ENCODE measurements around the gene KDM1A. TPM values are rescaled to one million over a fixed set of nuclear protein-coding genes. Genes with fewer than 3 reads are reported as not detected.

KDM1A gene
- total and polyA plus RNA-seq, 9 of the 15 experiments (the other 6 are each of a cell fraction or from before 2014, with no cell fraction given), result 59.2 to 181 (median 168) TPM

- 94% methylated on average over 3 of the region's 3 CpGs for WGBS (ENCODE audit: insufficient coverage, low coverage, missing lambda C conversion rate)
- no peak for DNase-seq (ENCODE audit: extremely low read depth in 1 of 4, low spot score in 3 of 4)
- CTCF ChIA-PET (ENCODE audit: low intra/inter-chr PET ratio), result no interaction called here
- no peak overlapping the region for H3K9ac ChIP-seq (ENCODE audit: insufficient read depth in 1 of 2, low read depth in 2 of 2, low read length in 2 of 2)
- in situ Hi-C loops (cut with MboI), result no loop called here
- POLR2A ChIA-PET, result interaction anchor here (0.7 to 2.4 kb wide), 10 partner anchors 8 to 93 kb away, joined by 3 to 8 read pairs (median 4); partner anchors contain the start of gene KDM1A
- no peaks in the 10 kb centered on the region; the same call in 1 of the 2 replicates for H4K20me1 ChIP-seq (replicated peaks; ENCODE audit: control insufficient read depth, insufficient read depth, low read length)
- H3K4me3 ChIP-seq, result no peak overlapping the region
- no peak overlapping the region for H3K27ac ChIP-seq (ENCODE audit: extremely low read depth, low read depth, low read length)
- H2AFZ ChIP-seq (ENCODE audit: low read depth, low read length), result no peak overlapping the region
- FAIRE-seq, result no peak
- no peaks in the 10 kb centered on the region for H3K79me2 ChIP-seq (ENCODE audit: control insufficient read depth, insufficient read depth, low read length)
- H3K27me3 ChIP-seq (ENCODE audit: control insufficient read depth in 2 of 2, insufficient read depth in 2 of 2, low read length in 2 of 2), result no peaks in the 10 kb centered on the region
- H3K9me1 ChIP-seq (ENCODE audit: control insufficient read depth, insufficient read depth, low read length), result no peaks in the 10 kb centered on the region
- no peak overlapping the region for H3K4me2 ChIP-seq (ENCODE audit: insufficient read depth, low read length)
- H3K4me1 ChIP-seq (replicated peaks in 1 of 2; ENCODE audit: control insufficient read depth in 2 of 2, insufficient read depth in 2 of 2, low read length in 2 of 2), result no peaks in the 10 kb centered on the region
- intact Hi-C loops (cut with micrococcal nuclease), result loop anchor here (10.0 kb wide), 1 partner anchor 319 kb away; no protein-coding TSS in a partner anchor
- no peaks in the 10 kb centered on the region for H3K9me3 ChIP-seq (replicated peaks; ENCODE audit: control insufficient read depth, insufficient read depth, low read depth, low read length)
- no TSS peak for BruUV-seq (replicated peaks)
- no peak for TF ChIP-seq MIER1 (IDR thresholded peaks at IDR 0.05; ENCODE audit: low read depth)
- TF ChIP-seq TAL1 (IDR thresholded peaks at IDR 0.05), result no peak
- TF ChIP-seq PHB (CRISPR knock-in tag; IDR thresholded peaks at IDR 0.05), result 0 out of 2 replicates have a peak, but pooled peaks have one; percentile 40
- TF ChIP-seq ETS2 (tag; IDR thresholded peaks at IDR 0.05; ENCODE audit: borderline replicate concordance, poor library complexity, severe bottlenecking), result no peak
- TF ChIP-seq KAT8 (IDR thresholded peaks at IDR 0.05; ENCODE audit: low read depth), result no peak
- no peak for ATAC-seq
- peaks cover 86% of the 10 kb centered on the region for H3K36me3 ChIP-seq (ENCODE audit: control insufficient read depth, insufficient read depth, low read length)
These were observed 66.4 kb downstream of the KDM1A start for GRCh38 chr1:23085696-23086095.

- BruUV-seq (replicated peaks), result no TSS peak
- DNase-seq (ENCODE audit: extremely low read depth in 1 of 4, low spot score in 3 of 4) (no peak), ATAC-seq (no peak), FAIRE-seq (no peak)
- Histone ChIP-seq H4K20me1 (replicated peaks; ENCODE audit: control insufficient read depth, insufficient read depth, low read length) (no peaks in the 10 kb centered on the region; the same call in 1 of the 2 replicates), H3K4me1 (replicated peaks in 1 of 2; ENCODE audit: control insufficient read depth in 2 of 2, insufficient read depth in 2 of 2, low read length in 2 of 2) (no peaks in the 10 kb centered on the region), H3K27me3 (ENCODE audit: control insufficient read depth in 2 of 2, insufficient read depth in 2 of 2, low read length in 2 of 2) (no peaks in the 10 kb centered on the region), H3K4me3 (no peak overlapping the region), H3K9me3 (replicated peaks; ENCODE audit: control insufficient read depth, insufficient read depth, low read depth, low read length) (no peaks in the 10 kb centered on the region), H3K36me3 (ENCODE audit: control insufficient read depth, insufficient read depth, low read length) (peaks cover 81% of the 10 kb centered on the region), H3K27ac (ENCODE audit: extremely low read depth, low read depth, low read length) (no peak overlapping the region), H3K79me2 (ENCODE audit: control insufficient read depth, insufficient read depth, low read length) (no peaks in the 10 kb centered on the region), H3K9me1 (ENCODE audit: control insufficient read depth, insufficient read depth, low read length) (no peaks in the 10 kb centered on the region), H3K4me2 (ENCODE audit: insufficient read depth, low read length) (no peak overlapping the region), H3K9ac (ENCODE audit: insufficient read depth in 1 of 2, low read depth in 2 of 2, low read length in 2 of 2) (no peak overlapping the region), H2AFZ (ENCODE audit: low read depth, low read length) (no peak overlapping the region)
- CTCF ChIA-PET (ENCODE audit: low intra/inter-chr PET ratio), result no interaction called here
- intact Hi-C loops (cut with micrococcal nuclease), result loop anchor here (10.0 kb wide), 1 partner anchor 317 kb away; no protein-coding TSS in a partner anchor
- POLR2A ChIA-PET, result interaction anchor here (0.6 to 0.7 kb wide), 2 partner anchors 21 to 72 kb away, joined by 3 read pairs; partner anchors contain the start of gene TEX46
- 68% methylated on average over 2 of the region's 2 CpGs for WGBS (ENCODE audit: insufficient coverage, low coverage, missing lambda C conversion rate)
- in situ Hi-C loops (cut with MboI), result no loop called here
- TF ChIP-seq TCF7L2 (IDR thresholded peaks at IDR 0.05; ENCODE audit: low read depth, low read length), result no peak
- no peak for TF ChIP-seq CHAMP1 (IDR thresholded peaks at IDR 0.05)
- TF ChIP-seq HDAC6 (IDR thresholded peaks at IDR 0.05; ENCODE audit: low read depth, low read length), result no peak
- no peak for TF ChIP-seq FOXP4 (CRISPR knock-in tag; IDR thresholded peaks at IDR 0.05; ENCODE audit: borderline replicate concordance)
- TF ChIP-seq HOXB6 (CRISPR knock-in tag; IDR thresholded peaks at IDR 0.05; ENCODE audit: borderline replicate concordance), result no peak
- no peak for TF ChIP-seq HMGN3 (IDR thresholded peaks at IDR 0.05; ENCODE audit: borderline replicate concordance, extremely low read depth, insufficient read length, low read depth, low read length)
- no peak for TF ChIP-seq MEF2D (tag; conservative IDR thresholded peaks at IDR 0.05; ENCODE audit: low read depth)
These were observed 68.8 kb downstream of the KDM1A start for GRCh38 chr1:23088027-23088426.

All from K562 (cell line).